ENCODE measurements around the gene MCEE.
"Not testable (repeated sequence)": the region's sequence is repeated elsewhere in the genome, so short reads cannot be mapped to it uniquely, and the experiment has no call there.

The MCEE gene

DNA sequence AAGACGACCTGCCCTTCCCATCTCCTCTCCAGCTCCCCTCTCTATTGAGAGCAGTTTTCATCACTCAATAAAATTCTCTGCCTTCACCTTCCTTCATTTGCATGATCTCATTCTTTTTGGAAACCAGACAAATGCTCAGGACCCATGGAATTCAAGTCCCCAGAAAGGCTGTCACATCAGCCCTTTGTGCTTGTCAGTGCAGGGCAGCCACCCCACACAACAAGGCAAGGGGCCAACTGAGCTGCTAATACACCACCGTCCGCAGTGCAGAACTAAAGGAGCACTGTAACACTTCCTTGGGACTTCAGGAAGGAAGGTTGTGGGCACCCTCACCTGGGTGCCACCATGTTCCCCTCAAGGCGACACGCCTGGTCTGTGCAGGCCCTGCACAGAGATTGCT, 26.2 kb downstream of the MCEE start:
- TF ChIP-seq SUZ12 (IDR thresholded peaks at IDR 0.05) (no peak), NFRKB (IDR thresholded peaks at IDR 0.05) (no peak), LEF1 (IDR thresholded peaks at IDR 0.05; ENCODE audit: borderline replicate concordance) (no peak), FOXA1 (IDR thresholded peaks at IDR 0.05) (no peak), FOXK2 (IDR thresholded peaks at IDR 0.05) (no peak), HDGF (IDR thresholded peaks at IDR 0.05; ENCODE audit: borderline replicate concordance) (no peak), ZNF384 (IDR thresholded peaks at IDR 0.05) (no peak), BHLHE40 (IDR thresholded peaks at IDR 0.05; ENCODE audit: borderline replicate concordance) (no peak), TARDBP (IDR thresholded peaks at IDR 0.05) (no peak), L3MBTL2 (conservative IDR thresholded peaks at IDR 0.05) (no peak), SP1 (IDR thresholded peaks at IDR 0.05) (no peak), FOXM1 (IDR thresholded peaks at IDR 0.05; ENCODE audit: borderline replicate concordance) (no peak), ARNT (IDR thresholded peaks at IDR 0.05) (no peak), CTBP1 (IDR thresholded peaks at IDR 0.05; ENCODE audit: borderline replicate concordance) (no peak), ELF4 (IDR thresholded peaks at IDR 0.05) (no peak)
- TF ChIP-seq, protein P1, sequence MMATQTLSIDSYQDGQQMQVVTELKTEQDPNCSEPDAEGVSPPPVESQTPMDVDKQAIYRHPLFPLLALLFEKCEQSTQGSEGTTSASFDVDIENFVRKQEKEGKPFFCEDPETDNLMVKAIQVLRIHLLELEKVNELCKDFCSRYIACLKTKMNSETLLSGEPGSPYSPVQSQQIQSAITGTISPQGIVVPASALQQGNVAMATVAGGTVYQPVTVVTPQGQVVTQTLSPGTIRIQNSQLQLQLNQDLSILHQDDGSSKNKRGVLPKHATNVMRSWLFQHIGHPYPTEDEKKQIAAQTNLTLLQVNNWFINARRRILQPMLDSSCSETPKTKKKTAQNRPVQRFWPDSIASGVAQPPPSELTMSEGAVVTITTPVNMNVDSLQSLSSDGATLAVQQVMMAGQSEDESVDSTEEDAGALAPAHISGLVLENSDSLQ (IDR thresholded peaks at IDR 0.05), result no peak
- ChIA-PET CTCF (no interaction called here), POLR2A (no interaction called here)
- DNase-seq (ENCODE audit: extremely low spot score), result no peak

DNA sequence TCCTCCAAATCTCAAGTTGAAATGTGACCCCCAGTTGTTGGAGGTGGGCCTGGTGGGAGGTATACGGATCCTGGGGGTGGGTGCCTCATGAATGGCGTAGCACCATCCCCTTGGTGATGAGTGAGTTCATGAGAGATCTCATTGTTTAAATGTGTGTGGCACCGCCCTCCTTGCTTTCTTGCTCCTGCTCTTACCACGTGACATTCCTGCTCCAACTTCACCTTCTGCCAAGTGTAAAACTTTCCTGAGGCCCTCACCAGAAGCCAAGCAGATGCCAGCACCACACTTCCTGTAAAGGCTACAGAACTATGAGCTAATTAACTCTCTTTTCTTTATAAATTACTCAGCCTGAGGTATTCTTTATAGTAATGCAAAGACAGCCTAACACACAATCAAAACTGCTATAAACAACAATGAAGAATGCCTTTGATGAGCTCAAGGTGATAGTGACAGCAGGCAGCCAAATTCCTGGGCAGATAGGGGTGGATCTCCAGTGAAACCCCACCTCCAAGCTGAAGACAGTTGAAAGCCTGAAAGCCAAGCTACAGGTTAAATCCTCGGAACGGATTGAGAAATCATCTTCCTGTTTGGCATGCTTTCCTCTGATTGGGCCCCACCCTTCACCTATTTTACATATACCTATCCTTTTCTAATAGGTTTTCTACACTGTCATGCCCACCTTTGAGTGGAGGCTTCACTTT, 26.9 kb downstream of the MCEE start:
- CTCF ChIA-PET, result no interaction called here
- POLR2A ChIA-PET, result no interaction called here
- TF ChIP-seq, protein P1 (IDR thresholded peaks at IDR 0.05), result no peak
- TF ChIP-seq FOXK2 (IDR thresholded peaks at IDR 0.05), result no peak
- TF ChIP-seq LEF1 (IDR thresholded peaks at IDR 0.05; ENCODE audit: borderline replicate concordance), result no peak
- TF ChIP-seq BHLHE40 (IDR thresholded peaks at IDR 0.05; ENCODE audit: borderline replicate concordance), result no peak
- no peak for TF ChIP-seq SP1 (IDR thresholded peaks at IDR 0.05)
- no peak for TF ChIP-seq NFRKB (IDR thresholded peaks at IDR 0.05)
- TF ChIP-seq SUZ12 (IDR thresholded peaks at IDR 0.05), result no peak
- TF ChIP-seq ARNT (IDR thresholded peaks at IDR 0.05), result no peak
- no peak for TF ChIP-seq L3MBTL2 (conservative IDR thresholded peaks at IDR 0.05)
- TF ChIP-seq HDGF (IDR thresholded peaks at IDR 0.05; ENCODE audit: borderline replicate concordance), result no peak
- TF ChIP-seq ZNF384 (IDR thresholded peaks at IDR 0.05), result no peak
- TF ChIP-seq TARDBP (IDR thresholded peaks at IDR 0.05), result no peak
- TF ChIP-seq FOXM1 (IDR thresholded peaks at IDR 0.05; ENCODE audit: borderline replicate concordance), result no peak
- no peak for TF ChIP-seq CTBP1 (IDR thresholded peaks at IDR 0.05; ENCODE audit: borderline replicate concordance)
- no peak for TF ChIP-seq ELF4 (IDR thresholded peaks at IDR 0.05)
- no peak for DNase-seq (ENCODE audit: extremely low spot score)

DNA sequence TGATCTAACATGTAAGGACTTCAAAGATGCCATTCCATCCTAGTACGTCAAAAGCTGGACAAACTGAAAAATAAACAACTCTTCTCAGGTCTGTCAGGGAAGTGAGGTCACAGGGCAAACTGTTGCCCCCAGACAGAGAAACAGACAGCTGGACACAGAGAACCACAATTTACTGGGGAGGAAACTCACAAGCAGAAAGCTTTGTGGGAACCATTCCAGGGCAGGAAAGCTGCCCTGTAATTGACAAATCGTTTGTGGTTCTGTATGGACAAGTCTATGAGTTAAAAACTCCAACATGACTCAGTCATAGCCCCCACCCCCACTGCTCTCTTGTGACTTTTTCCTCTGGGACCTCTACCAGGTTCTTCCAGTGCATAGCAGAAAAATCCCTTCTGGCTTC, 28.4 kb downstream of the MCEE start:
- TF ChIP-seq ELF4 (IDR thresholded peaks at IDR 0.05) (no peak), L3MBTL2 (conservative IDR thresholded peaks at IDR 0.05) (no peak), CTBP1 (IDR thresholded peaks at IDR 0.05; ENCODE audit: borderline replicate concordance) (no peak), ZNF384 (IDR thresholded peaks at IDR 0.05) (no peak), SUZ12 (IDR thresholded peaks at IDR 0.05) (no peak), FOXM1 (IDR thresholded peaks at IDR 0.05; ENCODE audit: borderline replicate concordance) (no peak), SP1 (IDR thresholded peaks at IDR 0.05) (no peak), LEF1 (IDR thresholded peaks at IDR 0.05; ENCODE audit: borderline replicate concordance) (no peak), ARNT (IDR thresholded peaks at IDR 0.05) (no peak), HDGF (IDR thresholded peaks at IDR 0.05; ENCODE audit: borderline replicate concordance) (no peak), BHLHE40 (IDR thresholded peaks at IDR 0.05; ENCODE audit: borderline replicate concordance) (no peak), TARDBP (IDR thresholded peaks at IDR 0.05) (no peak), FOXA1 (IDR thresholded peaks at IDR 0.05) (no peak), NFRKB (IDR thresholded peaks at IDR 0.05) (no peak), FOXK2 (IDR thresholded peaks at IDR 0.05) (no peak)
- TF ChIP-seq, protein P1 (IDR thresholded peaks at IDR 0.05), result no peak
- ChIA-PET CTCF (interaction anchor here (0.7 to 1.8 kb wide), 3 partner anchors 10 to 54 kb away, joined by 3 to 11 read pairs (median 5); no protein-coding TSS in a partner anchor), POLR2A (no interaction called here)
- no peak for DNase-seq (ENCODE audit: extremely low spot score)

DNA sequence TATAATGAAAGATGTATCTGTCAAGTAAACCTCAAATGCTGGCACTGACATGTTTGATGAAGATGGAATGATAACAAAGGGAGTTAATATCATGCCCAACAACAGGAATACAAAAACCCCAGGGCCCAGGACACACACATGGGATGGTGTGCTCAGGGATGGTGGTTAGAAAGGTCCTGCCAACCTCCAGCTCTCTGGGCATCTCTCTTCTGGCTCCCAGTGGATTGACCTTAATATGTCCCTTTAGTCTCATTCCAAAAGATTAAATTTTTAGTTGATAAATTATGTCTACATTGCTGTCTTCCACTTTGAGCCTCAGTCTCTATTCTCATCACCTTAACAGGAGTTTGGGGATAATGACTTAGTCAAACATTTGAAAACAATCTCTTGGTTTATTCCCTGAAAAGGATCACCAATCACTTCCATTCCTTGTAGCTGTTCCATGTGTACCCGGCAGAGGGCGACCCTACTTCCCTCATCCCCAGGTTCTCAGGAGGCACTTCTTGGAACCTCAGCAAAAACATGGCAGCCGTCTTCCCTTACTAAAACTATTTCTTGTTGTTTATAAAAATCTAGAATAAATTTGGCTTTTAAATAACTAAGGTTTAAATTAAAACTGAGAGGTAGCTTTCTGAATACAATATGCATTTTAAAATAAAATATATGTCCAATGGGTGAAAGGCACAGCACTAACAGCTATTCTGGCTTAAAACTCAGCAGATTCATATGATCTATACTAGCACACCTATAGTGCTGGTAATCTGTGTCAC, 29.6 kb downstream of the MCEE start:
- ChIA-PET CTCF (interaction anchor here (0.6 to 1.8 kb wide), 9 partner anchors 9 to 188 kb away, joined by 3 to 11 read pairs (median 3); partner anchors contain the start of gene MPHOSPH10), POLR2A (interaction anchor here (1.0 to 2.9 kb wide), 3 partner anchors 29 to 32 kb away, joined by 3 to 11 read pairs (median 3); partner anchors contain the start of genes MPHOSPH10 and NAGK)
- peak; percentile 83 for DNase-seq (ENCODE audit: extremely low spot score)
- TF ChIP-seq SUZ12 (IDR thresholded peaks at IDR 0.05), result no peak
- TF ChIP-seq NFRKB (IDR thresholded peaks at IDR 0.05), result 0 out of 2 replicates have a peak, but pooled peaks have one; percentile 32

DNA sequence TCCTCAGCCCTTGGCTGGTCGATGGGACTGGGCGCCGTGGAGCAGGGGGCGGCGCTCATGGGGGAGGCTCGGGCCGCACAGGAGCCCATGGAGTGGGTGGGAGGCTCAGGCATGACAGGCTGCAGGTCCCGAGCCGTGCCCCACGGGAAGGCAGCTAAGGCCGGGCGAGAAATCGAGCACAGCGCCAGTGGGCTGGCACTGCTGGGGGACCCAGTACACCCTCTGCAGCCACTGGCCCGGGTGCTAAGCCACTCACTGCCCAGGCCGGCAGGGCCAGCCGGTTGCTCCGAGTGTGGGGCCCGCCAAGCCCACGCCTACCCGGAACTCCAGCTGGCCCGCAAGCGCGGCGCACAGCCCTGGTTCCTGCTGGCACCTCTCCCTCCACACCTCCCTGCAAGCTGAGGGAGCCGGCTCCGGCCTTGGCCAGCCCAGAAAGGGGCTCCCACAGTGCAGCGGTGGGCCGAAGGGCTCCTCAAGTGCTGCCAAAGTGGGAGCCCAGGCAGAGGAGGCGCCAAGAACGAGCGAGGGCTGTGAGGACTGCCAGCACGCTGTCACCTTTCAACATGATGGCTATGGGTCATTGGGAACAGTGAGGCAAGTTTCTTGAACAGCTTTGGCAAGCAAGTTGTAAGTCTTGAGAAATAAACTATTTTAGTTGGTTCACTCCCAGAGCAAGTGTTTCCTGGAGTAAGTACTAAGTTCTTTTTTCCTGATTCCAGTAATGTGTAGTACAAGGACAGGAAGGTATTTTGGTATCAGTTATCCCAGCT, 37.4 kb downstream of the MCEE start:
- CTCF ChIA-PET; DNase-seq (ENCODE audit: extremely low spot score); POLR2A ChIA-PET: not testable (repeated sequence)

DNA sequence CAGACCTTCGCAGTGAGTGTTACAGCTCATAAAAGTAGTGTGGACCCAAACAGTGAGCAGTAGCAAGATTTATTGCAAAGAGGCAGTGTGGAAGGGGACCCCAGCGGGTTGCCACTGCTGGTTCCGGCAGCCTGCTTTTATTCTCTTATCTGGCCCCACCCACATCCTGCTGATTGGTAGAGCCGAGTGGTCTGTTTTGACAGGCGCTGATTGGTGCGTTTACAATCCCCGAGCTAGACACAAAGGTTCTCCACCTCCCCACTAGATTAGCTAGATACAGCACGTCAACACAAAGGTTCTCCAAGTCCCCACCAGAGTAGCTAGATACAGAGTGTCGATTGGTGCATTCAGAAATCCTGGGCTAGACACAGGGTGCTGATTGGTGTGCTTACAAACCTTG, 38.2 kb downstream of the MCEE start:
- POLR2A ChIA-PET, result interaction anchor here (1.5 kb wide), 1 partner anchor 24 kb away, joined by 6 read pairs; the partner anchor contains the start of gene NAGK
- not testable (repeated sequence) for DNase-seq (ENCODE audit: extremely low spot score)
- CTCF ChIA-PET, result interaction anchor here (1.2 kb wide), 2 partner anchors 9 to 22 kb away, joined by 4 to 5 read pairs; no protein-coding TSS in a partner anchor

DNA sequence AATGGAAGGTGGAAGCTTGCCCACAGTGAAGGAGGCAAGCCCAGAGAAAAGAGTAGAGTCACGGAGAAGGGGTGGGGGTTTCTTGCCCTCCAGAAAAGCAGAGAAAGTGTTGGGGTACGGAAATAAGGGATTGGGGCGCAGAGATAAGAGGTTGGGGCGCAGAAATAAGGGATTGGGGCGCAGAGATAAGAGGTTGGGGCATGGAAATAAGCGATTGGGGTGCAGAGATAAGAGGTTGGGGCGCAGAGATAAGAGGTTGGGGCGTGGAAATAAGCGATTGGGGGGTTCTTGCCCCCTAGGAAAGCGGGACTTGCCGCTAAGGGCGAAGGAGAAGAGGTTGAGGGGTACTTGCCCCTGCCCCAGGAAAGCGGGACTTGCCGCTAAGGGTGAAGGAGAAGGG, 40.6 kb downstream of the MCEE start:
- CTCF ChIA-PET; POLR2A ChIA-PET; DNase-seq (ENCODE audit: extremely low spot score): not testable (repeated sequence)

DNA sequence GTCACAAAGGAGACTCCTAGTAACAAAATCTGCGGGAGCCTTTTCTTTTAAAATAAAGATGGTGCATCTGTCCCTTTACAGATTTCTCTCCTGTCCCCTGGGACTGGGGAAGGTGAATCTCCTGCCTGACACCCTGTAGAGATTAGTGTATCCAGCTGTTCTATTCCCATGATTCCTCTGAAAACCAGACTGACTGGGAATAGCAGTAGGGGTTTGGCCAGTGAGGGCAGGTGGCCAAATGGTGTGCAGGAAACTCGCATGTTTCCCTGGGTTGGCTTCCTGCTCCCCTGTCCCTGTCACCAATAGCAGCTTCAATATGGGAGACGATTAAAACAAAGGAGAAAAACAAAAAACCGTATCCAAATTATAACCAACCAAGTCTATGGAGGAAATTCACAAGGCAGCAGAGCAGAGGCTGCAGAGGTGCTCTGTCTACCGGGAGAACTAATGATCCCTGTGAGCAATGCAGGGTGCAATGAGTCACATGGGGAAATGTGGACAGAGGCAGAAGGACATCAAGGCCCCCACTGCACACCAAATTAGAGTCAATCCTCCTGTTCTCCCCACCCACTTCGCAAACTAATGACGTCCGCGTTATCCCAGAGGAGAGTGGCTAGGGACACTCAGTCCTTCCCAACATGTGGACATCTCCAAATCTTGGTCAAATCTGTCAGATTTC, 44.6 kb downstream of the MCEE start:
- POLR2A ChIA-PET; DNase-seq (ENCODE audit: extremely low spot score); CTCF ChIA-PET: not testable (repeated sequence)

DNA sequence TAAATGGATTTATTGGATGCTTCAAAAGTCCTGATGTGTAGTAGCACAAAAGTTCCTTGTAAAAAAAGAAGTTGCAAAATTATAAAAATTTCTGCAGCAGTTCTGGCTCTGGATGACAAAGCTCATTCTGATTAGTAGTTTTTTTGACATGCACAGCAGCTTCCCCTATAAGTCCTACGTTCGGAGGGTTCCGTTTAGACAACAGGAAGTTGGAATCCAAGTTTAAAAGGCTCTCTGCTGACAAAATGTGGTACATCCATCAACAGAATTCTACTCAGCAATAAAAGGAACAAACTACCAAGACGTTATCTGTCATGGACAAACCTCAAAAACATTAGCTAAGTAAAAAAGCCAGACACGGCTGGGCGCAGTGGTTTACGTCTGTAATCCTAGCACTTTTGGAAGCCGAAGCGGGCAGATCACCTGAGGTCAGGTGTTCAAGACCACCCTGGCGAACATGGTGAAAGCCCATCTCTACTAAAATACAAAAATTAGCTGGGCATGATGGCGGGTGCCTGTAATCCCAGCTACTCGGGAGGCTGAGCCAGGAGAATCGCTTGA, 46.2 kb downstream of the MCEE start:
- CTCF ChIA-PET; DNase-seq (ENCODE audit: extremely low spot score): not testable (repeated sequence)
- POLR2A ChIA-PET, result interaction anchor here (0.6 kb wide), 1 partner anchor 16 kb away, joined by 3 read pairs; the partner anchor contains the start of gene NAGK
